ENCODE results near the gene CABLES1.
A peak's percentile ranks its signal among the peaks of the same experiment; 100 is the strongest.

Gene CABLES1

GRCh38 chr18:23231340-23232021, 96.2 kb downstream of the CABLES1 start:
- Histone ChIP-seq H3K23ac (ENCODE audit: low read depth, low read length, poor library complexity) (no peak overlapping the region), H3K79me1 (ENCODE audit: low read depth, low read length) (no peaks in the 10 kb centered on the region), H3K27me3 (ENCODE audit: control insufficient read depth in 3 of 3, insufficient read depth in 3 of 3, low read depth in 1 of 3, low read length in 3 of 3) (no peaks in the 10 kb centered on the region), H3K18ac (ENCODE audit: low read length) (no peak overlapping the region), H3K27ac (replicated peaks; ENCODE audit: low read length) (no peak overlapping the region), H4K91ac (ENCODE audit: low read depth, low read length, poor library complexity) (no peak overlapping the region), H3K36me3 (replicated peaks in 1 of 2; ENCODE audit: control insufficient read depth in 2 of 2, insufficient read depth in 2 of 2, low read length in 2 of 2) (no peaks in the 10 kb centered on the region), H2BK12ac (ENCODE audit: low read length) (no peak overlapping the region), H2BK15ac (ENCODE audit: low read length) (no peak overlapping the region), H3K9me3 (replicated peaks in 1 of 2; ENCODE audit: control insufficient read depth in 2 of 2, insufficient read depth in 1 of 2, low read depth in 1 of 2, low read length in 2 of 2) (peaks cover 0 to 4% of the 10 kb centered on the region in 2 donors), H2AFZ (ENCODE audit: low read length) (no peak overlapping the region), H4K8ac (ENCODE audit: low read depth, low read length) (no peak overlapping the region), H2AK5ac (ENCODE audit: low read depth, low read length) (no peak overlapping the region), H3K4me2 (ENCODE audit: insufficient read depth, low read length, poor library complexity, severe bottlenecking) (no peak overlapping the region), H3K9ac (ENCODE audit: low read depth, low read length, poor library complexity) (no peak overlapping the region), H2BK5ac (ENCODE audit: low read length) (no peak overlapping the region), H2BK120ac (ENCODE audit: low read depth, low read length) (no peak overlapping the region), H3K4me3 (ENCODE audit: low read length in 2 of 2) (no peak overlapping the region), H3K4ac (ENCODE audit: low read length) (no peak overlapping the region), H3K14ac (ENCODE audit: low read length) (no peak overlapping the region), H3K4me1 (ENCODE audit: control insufficient read depth in 2 of 2, insufficient read depth in 1 of 2, low read depth in 1 of 2, low read length in 2 of 2) (peaks cover 0 to 13% of the 10 kb centered on the region in 2 donors)
- DNase-seq (ENCODE audit: low spot score), result no peak
- WGBS, 2 donors (ENCODE audit: extremely low coverage in 2 of 2, insufficient read length in 2 of 2, insufficient replicate concordance in 1 of 2), result no CpG with 5 or more reads among the region's 20 CpGs

DNA sequence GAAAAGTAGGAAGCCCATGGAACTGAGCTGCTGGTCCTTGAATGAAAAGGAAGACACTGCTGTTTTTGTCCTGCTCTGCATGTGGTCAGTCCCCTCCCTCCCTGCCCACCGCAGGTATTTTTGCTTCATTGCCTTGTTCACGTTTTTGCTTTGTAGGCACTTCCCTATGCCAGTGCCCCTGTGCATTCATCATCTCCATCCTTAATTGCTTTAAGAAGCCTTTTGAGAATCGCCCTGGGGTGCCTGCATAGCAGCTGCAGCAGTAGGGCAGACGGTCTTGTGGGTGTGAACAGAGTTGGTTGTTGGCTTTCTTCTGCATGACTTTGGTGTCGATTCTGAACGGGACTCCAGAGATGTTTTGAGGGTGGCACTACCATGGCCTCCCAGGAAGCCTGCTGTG, 97.0 kb downstream of the CABLES1 start:
- H3K14ac ChIP-seq (ENCODE audit: low read length), result no peak overlapping the region
- H3K4ac ChIP-seq (ENCODE audit: low read length), result no peak overlapping the region
- H3K23ac ChIP-seq (ENCODE audit: low read depth, low read length, poor library complexity), result no peak overlapping the region
- no peaks in the 10 kb centered on the region for H3K27me3 ChIP-seq (ENCODE audit: control insufficient read depth in 3 of 3, insufficient read depth in 3 of 3, low read depth in 1 of 3, low read length in 3 of 3)
- H2BK120ac ChIP-seq (ENCODE audit: low read depth, low read length), result no peak overlapping the region
- H2BK5ac ChIP-seq (ENCODE audit: low read length), result no peak overlapping the region
- H2BK15ac ChIP-seq (ENCODE audit: low read length), result no peak overlapping the region
- H3K9ac ChIP-seq (ENCODE audit: low read depth, low read length, poor library complexity), result no peak overlapping the region
- H3K27ac ChIP-seq (replicated peaks; ENCODE audit: low read length), result no peak overlapping the region
- no peaks in the 10 kb centered on the region for H3K79me1 ChIP-seq (ENCODE audit: low read depth, low read length)
- H3K9me3 ChIP-seq (replicated peaks in 1 of 2; ENCODE audit: control insufficient read depth in 2 of 2, insufficient read depth in 1 of 2, low read depth in 1 of 2, low read length in 2 of 2), result peaks cover 0 to 4% of the 10 kb centered on the region in 2 donors
- no peak overlapping the region for H3K18ac ChIP-seq (ENCODE audit: low read length)
- no CpG with 5 or more reads among the region's 6 CpGs for WGBS, 2 donors (ENCODE audit: extremely low coverage in 2 of 2, insufficient read length in 2 of 2, insufficient replicate concordance in 1 of 2)
- H2AFZ ChIP-seq (ENCODE audit: low read length), result no peak overlapping the region
- peaks cover 0 to 13% of the 10 kb centered on the region in 2 donors for H3K4me1 ChIP-seq (ENCODE audit: control insufficient read depth in 2 of 2, insufficient read depth in 1 of 2, low read depth in 1 of 2, low read length in 2 of 2)
- no peak overlapping the region for H4K8ac ChIP-seq (ENCODE audit: low read depth, low read length)
- H4K91ac ChIP-seq (ENCODE audit: low read depth, low read length, poor library complexity), result no peak overlapping the region
- H2BK12ac ChIP-seq (ENCODE audit: low read length), result no peak overlapping the region
- no peak overlapping the region for H3K4me3 ChIP-seq (ENCODE audit: low read length in 2 of 2)
- no peak overlapping the region for H2AK5ac ChIP-seq (ENCODE audit: low read depth, low read length)
- H3K36me3 ChIP-seq (replicated peaks in 1 of 2; ENCODE audit: control insufficient read depth in 2 of 2, insufficient read depth in 2 of 2, low read length in 2 of 2), result peaks cover 0 to 5% of the 10 kb centered on the region in 2 donors
- H3K4me2 ChIP-seq (ENCODE audit: insufficient read depth, low read length, poor library complexity, severe bottlenecking), result no peak overlapping the region
- DNase-seq (ENCODE audit: low spot score), result no peak

DNA sequence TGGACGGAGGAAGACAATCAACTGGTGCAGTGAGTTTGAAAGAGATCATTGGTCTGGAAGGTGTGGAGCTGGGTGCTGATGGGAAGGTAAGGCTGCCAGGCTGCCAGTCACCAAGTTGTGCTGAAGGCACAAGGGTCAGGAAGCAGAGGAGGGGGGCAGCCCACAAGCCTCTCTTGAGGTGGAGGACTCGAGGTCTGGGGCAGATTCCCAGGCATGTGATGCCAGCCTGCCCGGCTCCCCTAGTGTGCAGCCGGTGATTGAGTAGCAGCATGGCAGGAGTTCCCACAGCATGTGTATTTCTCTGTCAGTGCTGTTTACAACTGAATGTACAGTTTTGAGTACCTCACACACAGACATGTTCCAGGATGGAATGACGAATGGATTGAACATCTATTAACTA, 99.3 kb downstream of the CABLES1 start:
- peaks cover 0 to 10% of the 10 kb centered on the region in 2 donors for H3K4me1 ChIP-seq (ENCODE audit: control insufficient read depth in 2 of 2, insufficient read depth in 1 of 2, low read depth in 1 of 2, low read length in 2 of 2)
- H2BK15ac ChIP-seq (ENCODE audit: low read length), result no peak overlapping the region
- H3K4me2 ChIP-seq (ENCODE audit: insufficient read depth, low read length, poor library complexity, severe bottlenecking), result no peak overlapping the region
- H2BK5ac ChIP-seq (ENCODE audit: low read length), result no peak overlapping the region
- peaks cover 0 to 4% of the 10 kb centered on the region in 2 donors for H3K9me3 ChIP-seq (replicated peaks in 1 of 2; ENCODE audit: control insufficient read depth in 2 of 2, insufficient read depth in 1 of 2, low read depth in 1 of 2, low read length in 2 of 2)
- no peak overlapping the region for H3K9ac ChIP-seq (ENCODE audit: low read depth, low read length, poor library complexity)
- H3K4ac ChIP-seq (ENCODE audit: low read length), result no peak overlapping the region
- no peak overlapping the region for H3K14ac ChIP-seq (ENCODE audit: low read length)
- no peak overlapping the region for H4K91ac ChIP-seq (ENCODE audit: low read depth, low read length, poor library complexity)
- no peak overlapping the region for H2AFZ ChIP-seq (ENCODE audit: low read length)
- H3K27ac ChIP-seq (replicated peaks; ENCODE audit: low read length), result no peak overlapping the region
- no peak for DNase-seq (ENCODE audit: low spot score)
- peaks cover 2 to 7% of the 10 kb centered on the region in 2 donors for H3K36me3 ChIP-seq (replicated peaks in 1 of 2; ENCODE audit: control insufficient read depth in 2 of 2, insufficient read depth in 2 of 2, low read length in 2 of 2)
- no peak overlapping the region for H3K18ac ChIP-seq (ENCODE audit: low read length)
- H3K79me1 ChIP-seq (ENCODE audit: low read depth, low read length), result no peaks in the 10 kb centered on the region
- H2AK5ac ChIP-seq (ENCODE audit: low read depth, low read length), result no peak overlapping the region
- no peak overlapping the region for H2BK12ac ChIP-seq (ENCODE audit: low read length)
- H3K27me3 ChIP-seq (ENCODE audit: control insufficient read depth in 3 of 3, insufficient read depth in 3 of 3, low read depth in 1 of 3, low read length in 3 of 3), result no peaks in the 10 kb centered on the region
- H3K23ac ChIP-seq (ENCODE audit: low read depth, low read length, poor library complexity), result no peak overlapping the region
- H3K4me3 ChIP-seq (ENCODE audit: low read length in 2 of 2), result no peak overlapping the region
- H4K8ac ChIP-seq (ENCODE audit: low read depth, low read length), result no peak overlapping the region
- WGBS, 2 donors (ENCODE audit: extremely low coverage in 2 of 2, insufficient read length in 2 of 2, insufficient replicate concordance in 1 of 2), result no CpG with 5 or more reads among the region's 5 CpGs
- no peak overlapping the region for H2BK120ac ChIP-seq (ENCODE audit: low read depth, low read length)

DNA sequence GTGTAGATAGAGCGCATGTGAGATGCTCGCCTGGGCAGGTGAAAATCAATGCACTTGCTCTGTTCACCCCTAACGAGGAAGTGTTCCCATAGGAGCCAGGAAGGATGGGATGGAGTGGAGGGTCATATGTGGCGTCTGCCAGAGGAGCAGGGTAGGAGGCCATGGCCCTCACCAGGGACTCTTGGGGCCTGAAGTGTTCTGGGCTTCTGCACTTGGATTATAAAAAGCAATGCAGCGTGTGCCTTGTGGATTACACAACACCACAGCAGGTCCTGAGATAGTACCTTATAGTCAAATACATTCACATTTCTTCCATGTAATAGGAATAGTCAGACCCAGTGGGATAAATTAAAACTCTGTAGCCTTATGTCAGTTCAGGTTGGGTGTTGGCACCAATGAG, 100.1 kb downstream of the CABLES1 start:
- DNase-seq (ENCODE audit: low spot score), result no peak
- no peak overlapping the region for H3K4me3 ChIP-seq (ENCODE audit: low read length in 2 of 2)
- peak overlapping the region; percentile 49 for H2AK5ac ChIP-seq (ENCODE audit: low read depth, low read length)
- H3K79me1 ChIP-seq (ENCODE audit: low read depth, low read length), result no peaks in the 10 kb centered on the region
- H4K8ac ChIP-seq (ENCODE audit: low read depth, low read length), result no peak overlapping the region
- no peak overlapping the region for H3K9ac ChIP-seq (ENCODE audit: low read depth, low read length, poor library complexity)
- H4K91ac ChIP-seq (ENCODE audit: low read depth, low read length, poor library complexity), result no peak overlapping the region
- no peak overlapping the region for H3K18ac ChIP-seq (ENCODE audit: low read length)
- peaks cover 0 to 11% of the 10 kb centered on the region in 2 donors for H3K4me1 ChIP-seq (ENCODE audit: control insufficient read depth in 2 of 2, insufficient read depth in 1 of 2, low read depth in 1 of 2, low read length in 2 of 2)
- H3K27me3 ChIP-seq (ENCODE audit: control insufficient read depth in 3 of 3, insufficient read depth in 3 of 3, low read depth in 1 of 3, low read length in 3 of 3), result no peaks in the 10 kb centered on the region
- H2BK5ac ChIP-seq (ENCODE audit: low read length), result no peak overlapping the region
- no peak overlapping the region for H3K23ac ChIP-seq (ENCODE audit: low read depth, low read length, poor library complexity)
- H2BK12ac ChIP-seq (ENCODE audit: low read length), result no peak overlapping the region
- peaks cover 0 to 4% of the 10 kb centered on the region in 2 donors for H3K9me3 ChIP-seq (replicated peaks in 1 of 2; ENCODE audit: control insufficient read depth in 2 of 2, insufficient read depth in 1 of 2, low read depth in 1 of 2, low read length in 2 of 2)
- no peak overlapping the region for H3K14ac ChIP-seq (ENCODE audit: low read length)
- H3K4me2 ChIP-seq (ENCODE audit: insufficient read depth, low read length, poor library complexity, severe bottlenecking), result no peak overlapping the region
- peaks cover 2 to 7% of the 10 kb centered on the region in 2 donors for H3K36me3 ChIP-seq (replicated peaks in 1 of 2; ENCODE audit: control insufficient read depth in 2 of 2, insufficient read depth in 2 of 2, low read length in 2 of 2)
- WGBS, 2 donors (ENCODE audit: extremely low coverage in 2 of 2, insufficient read length in 2 of 2, insufficient replicate concordance in 1 of 2), result no CpG with 5 or more reads among the region's 5 CpGs
- no peak overlapping the region for H2BK15ac ChIP-seq (ENCODE audit: low read length)
- H3K27ac ChIP-seq (replicated peaks; ENCODE audit: low read length), result no peak overlapping the region
- no peak overlapping the region for H3K4ac ChIP-seq (ENCODE audit: low read length)
- no peak overlapping the region for H2AFZ ChIP-seq (ENCODE audit: low read length)
- H2BK120ac ChIP-seq (ENCODE audit: low read depth, low read length), result no peak overlapping the region

Measured in neuronal stem cell (in vitro differentiated cells).